Caco-2 (cell line): ENCODE results near the gene MAPK13. TPM values are rescaled to one million over a fixed set of nuclear protein-coding genes. Genes with fewer than 3 reads are reported as not detected.

Source experiments
- BruUV-seq: library from RNA; stranded (reverse); fragments of 400-500 nt; replicated peaks from 2 replicates; lab custom pipeline; 2021; lab: Mats Ljungman, UMichigan
- CTCF ChIA-PET: fragments of 300-600 bp; sonication (Branson Sonifier 250); formaldehyde crosslinking; loops from one replicate; lab custom pipeline; 2022; ENCODE audit warnings: antibody characterized with exemption; lab: Charles Lee
- POLR2A ChIA-PET: fragments of 300-600 bp; sonication (Branson Sonifier 250); formaldehyde crosslinking; loops from one replicate; lab custom pipeline; 2022; ENCODE audit warnings: antibody characterized with exemption; lab: Charles Lee
- DNase-seq, 2 experiments: peaks; one replicate each; pipeline versions ENCODE4 v3.0.0 to v3.0.0-alpha.2; 2020 to 2022
- H3K27me3 ChIP-seq: replicated peaks from 2 replicates; pipeline ENCODE4 v1.6.0; 2011; ENCODE audit warnings: low read length; ENCODE audit not compliant: control insufficient read depth, insufficient read depth
- H3K36me3 ChIP-seq: 2 replicates; pipeline ENCODE4 v1.5.1; 2011; ENCODE audit warnings: low read length; ENCODE audit not compliant: control insufficient read depth, insufficient read depth
- H3K4me1 ChIP-seq: fragments of 250-450 bp; sonication (Bioruptor Pico); 2 replicates; pipeline ENCODE4 v1.5.1; 2020; ENCODE audit warnings: mild to moderate bottlenecking
- H3K4me3 ChIP-seq: 2 replicates; pipeline ENCODE4 v1.5.1; 2011; ENCODE audit warnings: low read depth, mild to moderate bottlenecking, control low read depth, low read length
- H3K9me3 ChIP-seq: fragments of 250-450 bp; sonication (Bioruptor Pico); 2 replicates; pipeline ENCODE4 v1.5.1; 2020; ENCODE audit warnings: mild to moderate bottlenecking, moderate library complexity
- H3K27ac Mint-ChIP-seq: one replicate; pipeline ENCODE4 v1.8.0; 2022; ENCODE audit warnings: mixed read lengths; ENCODE audit not compliant: unreplicated experiment
- H3K27me3 Mint-ChIP-seq: one replicate; pipeline ENCODE4 v1.8.0; 2022; ENCODE audit warnings: mixed read lengths; ENCODE audit not compliant: insufficient read depth, unreplicated experiment
- H3K36me3 Mint-ChIP-seq: one replicate; pipeline ENCODE4 v1.8.0; 2022; ENCODE audit warnings: mild to moderate bottlenecking, mixed read lengths; ENCODE audit not compliant: insufficient read depth, unreplicated experiment
- H3K4me1 Mint-ChIP-seq: one replicate; pipeline ENCODE4 v1.8.0; 2022; ENCODE audit warnings: low read depth, mixed read lengths; ENCODE audit not compliant: unreplicated experiment
- H3K4me3 Mint-ChIP-seq: one replicate; pipeline ENCODE4 v1.8.0; 2022; ENCODE audit warnings: mild to moderate bottlenecking, moderate library complexity, mixed read lengths; ENCODE audit not compliant: unreplicated experiment
- H3K9me3 Mint-ChIP-seq: one replicate; pipeline ENCODE4 v1.8.0; 2022; ENCODE audit warnings: mixed read lengths; ENCODE audit not compliant: unreplicated experiment
- intact Hi-C: fragments of 100-400 bp; cut with micrococcal nuclease; formaldehyde crosslinking; loops from one replicate; pipeline ENCODE4 v1.10.0; 2022; ENCODE audit not compliant: unreplicated experiment
- total RNA-seq: library from RNA; stranded (reverse); gene quantifications from 2 replicates; pipeline ENCODE4 v1.2.3, GENCODE V29; 2022
- TF ChIP-seq, protein P1 (sequence below), 2 experiments: fragments of 200-600 bp in 1 of 2; IDR thresholded peaks; 1 replicate in 1 of 2; 2 replicates in 1 of 2; pipeline versions ENCODE4 v1.5.1 to v1.8.0; 2011 to 2022; ENCODE audit warnings: antibody characterized with exemption in 1 of 2, control low read depth in 1 of 2, inconsistent platforms in 1 of 2, low read depth in 1 of 2, low read length in 1 of 2, mild to moderate bottlenecking in 1 of 2, moderate library complexity in 1 of 2; ENCODE audit not compliant: insufficient read depth in 1 of 2, severe bottlenecking in 1 of 2, unreplicated experiment in 1 of 2

The MAPK13 gene
- total RNA-seq, 1 experiment from 2014 or later = 45.7 TPM

- Histone ChIP-seq H3K9me3 (no peaks in the 10 kb centered on the region), H3K4me3 (no peak overlapping the region), H3K36me3 (no peaks in the 10 kb centered on the region; the same call in 1 of the 2 replicates), H3K27me3 (no peaks in the 10 kb centered on the region), H3K4me1 (no peaks in the 10 kb centered on the region)
- intact Hi-C loops = no loop called here
- TF ChIP-seq, protein P1, sequence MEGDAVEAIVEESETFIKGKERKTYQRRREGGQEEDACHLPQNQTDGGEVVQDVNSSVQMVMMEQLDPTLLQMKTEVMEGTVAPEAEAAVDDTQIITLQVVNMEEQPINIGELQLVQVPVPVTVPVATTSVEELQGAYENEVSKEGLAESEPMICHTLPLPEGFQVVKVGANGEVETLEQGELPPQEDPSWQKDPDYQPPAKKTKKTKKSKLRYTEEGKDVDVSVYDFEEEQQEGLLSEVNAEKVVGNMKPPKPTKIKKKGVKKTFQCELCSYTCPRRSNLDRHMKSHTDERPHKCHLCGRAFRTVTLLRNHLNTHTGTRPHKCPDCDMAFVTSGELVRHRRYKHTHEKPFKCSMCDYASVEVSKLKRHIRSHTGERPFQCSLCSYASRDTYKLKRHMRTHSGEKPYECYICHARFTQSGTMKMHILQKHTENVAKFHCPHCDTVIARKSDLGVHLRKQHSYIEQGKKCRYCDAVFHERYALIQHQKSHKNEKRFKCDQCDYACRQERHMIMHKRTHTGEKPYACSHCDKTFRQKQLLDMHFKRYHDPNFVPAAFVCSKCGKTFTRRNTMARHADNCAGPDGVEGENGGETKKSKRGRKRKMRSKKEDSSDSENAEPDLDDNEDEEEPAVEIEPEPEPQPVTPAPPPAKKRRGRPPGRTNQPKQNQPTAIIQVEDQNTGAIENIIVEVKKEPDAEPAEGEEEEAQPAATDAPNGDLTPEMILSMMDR (IDR thresholded peaks at IDR 0.05; ENCODE audit: insufficient read depth in 1 of 2, low read depth in 1 of 2, low read length in 1 of 2, severe bottlenecking in 1 of 2, unreplicated experiment in 1 of 2) = no peak
- H3K27me3 Mint-ChIP-seq = no peaks in the 10 kb centered on the region
- peaks cover 62% of the 10 kb centered on the region for H3K36me3 Mint-ChIP-seq
- no peak for DNase-seq
- no peak overlapping the region for H3K27ac Mint-ChIP-seq
- H3K4me1 Mint-ChIP-seq = no peaks in the 10 kb centered on the region
- no peak overlapping the region for H3K4me3 Mint-ChIP-seq
- H3K9me3 Mint-ChIP-seq = no peaks in the 10 kb centered on the region
- ChIA-PET POLR2A (no interaction called here), CTCF (no interaction called here)
- BruUV-seq = TSS peak; percentile 23
These were observed 20.3 kb upstream of the MAPK13 start for GRCh38 chr6:36110050-36110449.

DNA sequence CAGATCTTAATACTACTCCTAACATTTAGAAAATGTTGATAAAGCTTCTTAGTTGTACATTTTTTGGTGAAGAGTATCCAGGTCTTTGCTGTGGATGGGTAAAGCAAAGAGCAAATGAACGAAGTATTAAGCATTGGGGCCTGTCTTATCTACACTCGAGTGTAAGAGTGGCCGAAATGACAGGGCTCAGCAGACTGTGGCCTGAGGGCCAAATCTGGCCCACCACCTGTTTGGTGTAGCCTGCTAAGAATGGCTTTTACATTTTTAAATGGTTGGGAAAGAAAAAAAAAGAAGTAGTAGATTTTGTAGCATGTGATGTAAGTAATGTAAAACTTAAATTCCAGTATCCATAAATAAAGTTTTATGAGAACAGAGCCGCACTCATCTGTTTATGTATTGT lies 19.4 kb upstream of the MAPK13 start:
- DNase-seq = no peak
- TF ChIP-seq, protein P1 (IDR thresholded peaks at IDR 0.05; ENCODE audit: insufficient read depth in 1 of 2, low read depth in 1 of 2, low read length in 1 of 2, severe bottlenecking in 1 of 2, unreplicated experiment in 1 of 2) = no peak
- H3K27me3 Mint-ChIP-seq = no peaks in the 10 kb centered on the region
- CTCF ChIA-PET = no interaction called here
- no peaks in the 10 kb centered on the region for H3K9me3 Mint-ChIP-seq
- Histone ChIP-seq H3K4me3 (no peak overlapping the region), H3K36me3 (no peaks in the 10 kb centered on the region; the same call in 1 of the 2 replicates), H3K4me1 (no peaks in the 10 kb centered on the region), H3K27me3 (no peaks in the 10 kb centered on the region), H3K9me3 (no peaks in the 10 kb centered on the region)
- no peak overlapping the region for H3K27ac Mint-ChIP-seq
- H3K4me1 Mint-ChIP-seq = no peaks in the 10 kb centered on the region
- POLR2A ChIA-PET = no interaction called here
- H3K36me3 Mint-ChIP-seq = peaks cover 53% of the 10 kb centered on the region
- intact Hi-C loops = no loop called here
- no peak overlapping the region for H3K4me3 Mint-ChIP-seq
- no TSS peak for BruUV-seq

DNA sequence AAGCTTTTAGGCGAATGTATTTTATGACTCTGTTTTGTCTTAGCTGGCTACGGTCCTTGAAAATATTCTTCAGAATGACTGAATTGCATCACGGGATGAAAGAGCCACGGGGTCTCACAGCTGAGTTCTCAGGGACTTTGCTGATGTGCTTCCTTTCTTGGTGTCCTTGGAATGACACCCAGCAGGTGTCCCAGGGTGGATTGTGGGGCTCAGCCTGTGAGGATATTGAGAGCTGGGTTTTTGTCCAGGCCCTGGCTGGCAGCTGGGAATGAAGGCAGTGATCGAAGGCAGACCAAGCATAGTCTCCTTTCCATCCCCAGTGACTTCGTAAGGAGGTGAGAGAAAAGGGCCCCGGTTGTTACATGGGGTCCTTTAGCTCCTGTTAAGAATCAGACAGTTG lies 18.8 kb upstream of the MAPK13 start:
- H3K27me3 Mint-ChIP-seq = no peaks in the 10 kb centered on the region
- no peak overlapping the region for H3K4me3 Mint-ChIP-seq
- H3K4me1 ChIP-seq = no peaks in the 10 kb centered on the region
- no peaks in the 10 kb centered on the region for H3K4me1 Mint-ChIP-seq
- H3K4me3 ChIP-seq = no peak overlapping the region
- TF ChIP-seq, protein P1 (IDR thresholded peaks at IDR 0.05; ENCODE audit: insufficient read depth in 1 of 2, low read depth in 1 of 2, low read length in 1 of 2, severe bottlenecking in 1 of 2, unreplicated experiment in 1 of 2) = no peak
- H3K9me3 ChIP-seq = no peaks in the 10 kb centered on the region
- POLR2A ChIA-PET = no interaction called here
- no peaks in the 10 kb centered on the region for H3K27me3 ChIP-seq
- no TSS peak for BruUV-seq
- no peaks in the 10 kb centered on the region for H3K9me3 Mint-ChIP-seq
- no peaks in the 10 kb centered on the region; the same call in 1 of the 2 replicates for H3K36me3 ChIP-seq
- DNase-seq = no peak
- intact Hi-C loops = no loop called here
- CTCF ChIA-PET = interaction anchor here (1.0 kb wide), 1 partner anchor 12 kb away, joined by 3 read pairs; no protein-coding TSS in a partner anchor
- peaks cover 52% of the 10 kb centered on the region for H3K36me3 Mint-ChIP-seq
- H3K27ac Mint-ChIP-seq = no peak overlapping the region
